ENCODE measurements around the gene MPDU1. TPM values are rescaled to one million over a fixed set of nuclear protein-coding genes. Genes with fewer than 3 reads are reported as not detected.

The MPDU1 gene
- total and polyA plus RNA-seq, 2 of the 13 experiments (the other 11 are each of a cell fraction or from before 2014, with no cell fraction given), result 112 to 167 TPM

DNA sequence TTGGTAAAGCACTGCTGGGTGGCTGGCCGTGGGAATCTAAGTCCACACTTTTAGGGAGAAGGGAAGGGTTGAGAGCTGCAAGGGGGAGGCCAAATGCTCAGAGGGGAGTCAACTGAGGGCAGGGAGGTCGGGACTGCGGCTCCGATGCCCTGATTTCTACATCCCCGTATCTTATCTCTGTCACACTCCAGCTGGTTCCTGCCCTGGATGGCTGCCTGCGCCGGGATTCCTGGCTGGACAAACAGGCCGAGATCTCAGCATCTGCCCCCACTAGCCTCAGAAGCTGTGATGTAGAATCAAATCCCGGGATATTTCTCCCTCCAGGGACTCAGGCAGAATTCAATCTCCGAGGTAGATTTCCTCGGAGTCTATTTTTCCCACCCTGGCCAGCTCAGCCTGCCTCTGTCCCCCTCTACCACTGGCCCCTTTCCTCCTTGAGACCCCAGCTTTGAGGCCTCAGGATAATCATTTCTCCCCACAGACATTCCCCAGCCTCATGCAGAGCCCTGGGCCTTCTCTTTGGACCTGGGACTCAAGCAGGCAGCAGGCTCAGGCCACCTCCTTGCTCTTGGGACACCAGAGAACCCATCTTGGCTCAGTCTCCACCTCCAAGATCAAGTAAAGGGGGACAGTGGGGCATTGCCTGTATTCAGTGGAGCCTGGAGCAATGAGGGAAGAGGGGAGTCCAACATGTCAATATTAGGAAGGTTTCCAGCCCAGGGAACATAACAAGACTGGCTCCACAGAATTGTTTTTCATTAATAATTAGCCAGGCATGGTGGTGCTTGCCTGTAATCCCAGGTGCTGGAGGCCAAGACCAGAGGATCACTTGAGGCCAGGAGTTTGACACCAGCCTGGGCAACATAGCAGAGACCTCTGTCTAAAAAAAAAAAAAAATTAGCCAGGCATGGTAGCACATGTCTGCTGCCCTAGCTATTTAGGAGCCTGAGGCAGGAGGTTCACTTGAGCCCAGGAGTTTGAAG, 48.0 kb downstream of the MPDU1 start (continued):
- TF ChIP-seq, protein P1, sequence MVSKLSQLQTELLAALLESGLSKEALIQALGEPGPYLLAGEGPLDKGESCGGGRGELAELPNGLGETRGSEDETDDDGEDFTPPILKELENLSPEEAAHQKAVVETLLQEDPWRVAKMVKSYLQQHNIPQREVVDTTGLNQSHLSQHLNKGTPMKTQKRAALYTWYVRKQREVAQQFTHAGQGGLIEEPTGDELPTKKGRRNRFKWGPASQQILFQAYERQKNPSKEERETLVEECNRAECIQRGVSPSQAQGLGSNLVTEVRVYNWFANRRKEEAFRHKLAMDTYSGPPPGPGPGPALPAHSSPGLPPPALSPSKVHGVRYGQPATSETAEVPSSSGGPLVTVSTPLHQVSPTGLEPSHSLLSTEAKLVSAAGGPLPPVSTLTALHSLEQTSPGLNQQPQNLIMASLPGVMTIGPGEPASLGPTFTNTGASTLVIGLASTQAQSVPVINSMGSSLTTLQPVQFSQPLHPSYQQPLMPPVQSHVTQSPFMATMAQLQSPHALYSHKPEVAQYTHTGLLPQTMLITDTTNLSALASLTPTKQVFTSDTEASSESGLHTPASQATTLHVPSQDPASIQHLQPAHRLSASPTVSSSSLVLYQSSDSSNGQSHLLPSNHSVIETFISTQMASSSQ (IDR thresholded peaks at IDR 0.05; ENCODE audit: low read depth), result peak; percentile 82
- TF ChIP-seq, protein P1 (CRISPR knock-in tag; IDR thresholded peaks at IDR 0.05; ENCODE audit: borderline replicate concordance), result peak; percentile 64; the same call in 1 of the 2 replicates

DNA sequence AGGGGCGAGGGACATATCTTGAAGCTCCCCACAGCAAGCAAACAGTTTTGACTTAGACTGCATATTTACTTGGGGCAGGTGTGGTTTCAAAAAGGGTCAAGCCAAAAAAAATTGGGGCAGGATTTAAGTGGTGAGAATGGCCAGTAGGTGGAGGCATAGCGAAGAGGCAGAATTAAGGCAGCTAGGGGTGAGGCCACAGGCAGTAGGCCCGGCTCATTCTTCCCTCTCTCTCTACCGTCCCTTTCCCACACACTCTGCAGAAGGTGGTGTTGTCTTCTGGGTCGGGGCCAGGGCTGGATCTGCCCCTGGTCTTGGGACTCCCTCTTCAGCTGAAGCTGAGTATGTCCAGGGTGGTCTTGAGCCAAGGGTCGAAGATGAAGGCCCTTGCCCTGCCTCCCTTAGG, 48.8 kb downstream of the MPDU1 start:
- H3K4me3 ChIP-seq (replicated peaks in 1 of 3; ENCODE audit: insufficient read depth in 1 of 3, low read depth in 2 of 3, low read length in 3 of 3), result no peak overlapping the region
- TF ChIP-seq ZNF607 (CRISPR knock-in tag; IDR thresholded peaks at IDR 0.05; ENCODE audit: borderline replicate concordance), result peak; percentile 45; the same call in 1 of the 2 replicates
- TF ChIP-seq YEATS4 (CRISPR knock-in tag; IDR thresholded peaks at IDR 0.05; ENCODE audit: borderline replicate concordance), result 0 out of 2 replicates have a peak, but pooled peaks have one; percentile 30
- TF ChIP-seq, protein P2, sequence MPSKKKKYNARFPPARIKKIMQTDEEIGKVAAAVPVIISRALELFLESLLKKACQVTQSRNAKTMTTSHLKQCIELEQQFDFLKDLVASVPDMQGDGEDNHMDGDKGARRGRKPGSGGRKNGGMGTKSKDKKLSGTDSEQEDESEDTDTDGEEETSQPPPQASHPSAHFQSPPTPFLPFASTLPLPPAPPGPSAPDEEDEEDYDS (CRISPR knock-in tag; IDR thresholded peaks at IDR 0.05), result no peak
- no peak for TF ChIP-seq THYN1 (CRISPR knock-in tag; IDR thresholded peaks at IDR 0.05; ENCODE audit: borderline replicate concordance, low read depth)
- TF ChIP-seq, protein P3, sequence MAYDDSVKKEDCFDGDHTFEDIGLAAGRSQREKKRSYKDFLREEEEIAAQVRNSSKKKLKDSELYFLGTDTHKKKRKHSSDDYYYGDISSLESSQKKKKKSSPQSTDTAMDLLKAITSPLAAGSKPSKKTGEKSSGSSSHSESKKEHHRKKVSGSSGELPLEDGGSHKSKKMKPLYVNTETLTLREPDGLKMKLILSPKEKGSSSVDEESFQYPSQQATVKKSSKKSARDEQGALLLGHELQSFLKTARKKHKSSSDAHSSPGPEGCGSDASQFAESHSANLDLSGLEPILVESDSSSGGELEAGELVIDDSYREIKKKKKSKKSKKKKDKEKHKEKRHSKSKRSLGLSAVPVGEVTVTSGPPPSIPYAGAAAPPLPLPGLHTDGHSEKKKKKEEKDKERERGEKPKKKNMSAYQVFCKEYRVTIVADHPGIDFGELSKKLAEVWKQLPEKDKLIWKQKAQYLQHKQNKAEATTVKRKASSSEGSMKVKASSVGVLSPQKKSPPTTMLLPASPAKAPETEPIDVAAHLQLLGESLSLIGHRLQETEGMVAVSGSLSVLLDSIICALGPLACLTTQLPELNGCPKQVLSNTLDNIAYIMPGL (CRISPR knock-in tag; IDR thresholded peaks at IDR 0.05; ENCODE audit: borderline replicate concordance in 1 of 2, low read depth in 1 of 2), result 0 out of 4 replicates have a peak, but pooled peaks of 1 of the 2 experiments have one; percentile 12
- peak; percentile 5; the same call in 1 of the 2 replicates for TF ChIP-seq NFYC (CRISPR knock-in tag; IDR thresholded peaks at IDR 0.05)
- TF ChIP-seq ZFX (CRISPR knock-in tag; IDR thresholded peaks at IDR 0.05; ENCODE audit: low read depth), result peak; percentile 22
- TF ChIP-seq ZFY (CRISPR knock-in tag; IDR thresholded peaks at IDR 0.05), result peak; percentile 33; the same call in 1 of the 2 replicates
- TF ChIP-seq NONO (IDR thresholded peaks at IDR 0.05), result no peak
- TF ChIP-seq NONO (CRISPR knock-in tag; conservative IDR thresholded peaks at IDR 0.05), result no peak
- peak; percentile 0; the same call in 1 of the 2 replicates for TF ChIP-seq NFKB2 (CRISPR knock-in tag; IDR thresholded peaks at IDR 0.05; ENCODE audit: borderline replicate concordance)

More for the DNA sequence above, 48.8 kb downstream of the MPDU1 start:
- DNase-seq (ENCODE audit: low spot score), result no peak
- Histone ChIP-seq H3K27me3 (ENCODE audit: control insufficient read depth in 1 of 2, insufficient read depth in 2 of 2, low read length in 2 of 2) (no peaks in the 10 kb centered on the region; a peak in 1 of 5 replicates), H3K36me3 (replicated peaks in 1 of 2; ENCODE audit: control insufficient read depth in 1 of 2, insufficient read depth in 2 of 2, low read length in 2 of 2) (no peaks in the 10 kb centered on the region), H4K20me1 (ENCODE audit: insufficient read depth, low read length) (no peaks in the 10 kb centered on the region), H3K9ac (ENCODE audit: insufficient read depth, low read depth, low read length) (no peak overlapping the region), H2AFZ (ENCODE audit: low read length) (no peak overlapping the region), H3K27ac (ENCODE audit: extremely low read length, insufficient read depth, low read length) (peak overlapping the region; percentile 46), H3K79me2 (ENCODE audit: insufficient read depth, low read length) (peaks cover under 1% of the 10 kb centered on the region), H3K9me3 (ENCODE audit: low read length) (no peaks in the 10 kb centered on the region), H3K4me1 (ENCODE audit: insufficient read depth, low read length) (peaks cover 55% of the 10 kb centered on the region), H3K4me2 (ENCODE audit: low read depth, low read length) (peak overlapping the region; percentile 86; the same call in 1 of the 2 replicates)
- in situ Hi-C loops (cut with HindIII; ENCODE audit: extremely low pct_ligation_motif_present, low pct_unique_long_range_greater_than_20kb), result loop anchor here (5.0 kb wide), 2 partner anchors 55 to 85 kb away; partner anchors contain the start of genes DNAH2, TP53 and WRAP53
- intact Hi-C loops (cut with micrococcal nuclease; ENCODE audit: unreplicated experiment), result loop anchor here (5.0 kb wide), 2 partner anchors 40 to 55 kb away; partner anchors contain the start of genes TP53 and WRAP53
- ChIA-PET POLR2A (interaction anchor here (1.3 to 4.4 kb wide), 5 partner anchors 17 to 54 kb away, joined by 4 to 56 read pairs (median 21); partner anchors contain the start of genes ATP1B2, CD68, FXR2 and MPDU1), CTCF (ENCODE audit: low intra/inter-chr PET ratio, low total read pairs) (interaction anchor here (1.6 kb wide), 1 partner anchor 41 kb away, joined by 5 read pairs; no protein-coding TSS in a partner anchor)
- WGBS (ENCODE audit: low lambda C conversion rate), result 42% methylated on average over 5 of the region's 6 CpGs
- peak; percentile 37 for ATAC-seq
- BruUV-seq (replicated peaks), result no TSS peak
- no peak for FAIRE-seq

All from HepG2 (cell line).